SK-MEL-5 (cell line): ENCODE results near the gene LMX1B. TPM values are rescaled to one million over a fixed set of nuclear protein-coding genes. Genes with fewer than 3 reads are reported as not detected.
"Not testable (repeated sequence)": the region's sequence is repeated elsewhere in the genome, so short reads cannot be mapped to it uniquely, and the experiment has no call there.

Source experiments
- DNase-seq: peaks from one replicate; pipeline ENCODE4 v3.0.0-alpha.2; 2016; ENCODE audit warnings: low read depth, low spot score
- in situ Hi-C: cut with HindIII; loops from 2 replicates; pipeline ENCODE4 v1.10.0; 2016; ENCODE audit warnings: low sequenced_read_pairs, high pct_unique_total_duplicates, low pct_unique_long_range_greater_than_20kb
- total RNA-seq: library from RNA; depleted of rRNA; stranded (reverse); fragments of >200 nt; shearing (Covaris generic); gene quantifications from 2 replicates; pipeline ENCODE4 v1.2.3, GENCODE V29; 2014

LMX1B gene
- total RNA-seq, 1 experiment from 2014 or later: 2.7 TPM

- DNase-seq: peak; percentile 82
- in situ Hi-C loops: no loop called here
Observed at GRCh38 chr9:126705767-126706697, 92.3 kb downstream of the LMX1B start.

- no peak for DNase-seq
- in situ Hi-C loops: no loop called here
Observed at GRCh38 chr9:126706698-126707053, 92.9 kb downstream of the LMX1B start.

- no peak for DNase-seq
- in situ Hi-C loops: no loop called here
Observed at GRCh38 chr9:126707083-126707482, 93.4 kb downstream of the LMX1B start.

GRCh38 chr9:126707712-126708111 is 94.0 kb downstream of the LMX1B start:
- DNase-seq, in situ Hi-C loops: not testable (repeated sequence)

- in situ Hi-C loops: no loop called here
- no peak for DNase-seq
Observed at GRCh38 chr9:126708178-126708577, 94.5 kb downstream of the LMX1B start.

GRCh38 chr9:126709241-126709640 is 95.5 kb downstream of the LMX1B start:
- no peak for DNase-seq
- in situ Hi-C loops: no loop called here

GRCh38 chr9:126715382-126715781 is 101.7 kb downstream of the LMX1B start:
- no peak for DNase-seq
- in situ Hi-C loops: no loop called here

- DNase-seq, in situ Hi-C loops: not testable (repeated sequence)
Observed at GRCh38 chr9:126717441-126717840, 103.7 kb downstream of the LMX1B start.

GRCh38 chr9:126719618-126720031 is 105.9 kb downstream of the LMX1B start:
- in situ Hi-C loops: no loop called here
- DNase-seq: peak; percentile 38

GRCh38 chr9:126720036-126720435 is 106.3 kb downstream of the LMX1B start:
- DNase-seq: no peak
- in situ Hi-C loops: no loop called here

- in situ Hi-C loops: no loop called here
Observed at GRCh38 chr9:126720661-126721563, 107.2 kb downstream of the LMX1B start.

GRCh38 chr9:126721564-126721981 is 107.8 kb downstream of the LMX1B start:
- no peak for DNase-seq
- in situ Hi-C loops: no loop called here

More at GRCh38 chr9:126720661-126721563, 107.2 kb downstream of the LMX1B start:
- DNase-seq: no peak

GRCh38 chr9:126722252-126722921 is 108.7 kb downstream of the LMX1B start:
- peak; percentile 80 for DNase-seq
- in situ Hi-C loops: no loop called here

- peak; percentile 17 for DNase-seq
- in situ Hi-C loops: no loop called here
Observed at GRCh38 chr9:126722922-126723806, 109.4 kb downstream of the LMX1B start.

- peak; percentile 19 for DNase-seq
- in situ Hi-C loops: no loop called here
Observed at GRCh38 chr9:126723807-126724172, 110.1 kb downstream of the LMX1B start.

- DNase-seq: peak; percentile 19
Observed at GRCh38 chr9:126724226-126724625, 110.5 kb downstream of the LMX1B start.

GRCh38 chr9:126725485-126725884 is 111.8 kb downstream of the LMX1B start:
- in situ Hi-C loops, DNase-seq: not testable (repeated sequence)

More at GRCh38 chr9:126724226-126724625, 110.5 kb downstream of the LMX1B start:
- in situ Hi-C loops: no loop called here
